ENCODE measurements around the gene DAB1. TPM values are rescaled to one million over a fixed set of nuclear protein-coding genes. Genes with fewer than 3 reads are reported as not detected.

DAB1 gene
- total RNA-seq, 6 experiments from 2014 or later: 0.13 to 1.2 (median 0.23) TPM

- H3K27me3 Mint-ChIP-seq (ENCODE audit: insufficient read depth): no peaks in the 10 kb centered on the region; the same call in 1 of the 2 replicates
- no peak overlapping the region for H3K4me3 Mint-ChIP-seq
- no peaks in the 10 kb centered on the region for H3K4me1 Mint-ChIP-seq (ENCODE audit: low read depth)
- no peak for DNase-seq
- H3K36me3 Mint-ChIP-seq (ENCODE audit: low read depth): no peaks in the 10 kb centered on the region
- H3K9me3 Mint-ChIP-seq: peaks cover 12% of the 10 kb centered on the region
- TF ChIP-seq, protein P1, sequence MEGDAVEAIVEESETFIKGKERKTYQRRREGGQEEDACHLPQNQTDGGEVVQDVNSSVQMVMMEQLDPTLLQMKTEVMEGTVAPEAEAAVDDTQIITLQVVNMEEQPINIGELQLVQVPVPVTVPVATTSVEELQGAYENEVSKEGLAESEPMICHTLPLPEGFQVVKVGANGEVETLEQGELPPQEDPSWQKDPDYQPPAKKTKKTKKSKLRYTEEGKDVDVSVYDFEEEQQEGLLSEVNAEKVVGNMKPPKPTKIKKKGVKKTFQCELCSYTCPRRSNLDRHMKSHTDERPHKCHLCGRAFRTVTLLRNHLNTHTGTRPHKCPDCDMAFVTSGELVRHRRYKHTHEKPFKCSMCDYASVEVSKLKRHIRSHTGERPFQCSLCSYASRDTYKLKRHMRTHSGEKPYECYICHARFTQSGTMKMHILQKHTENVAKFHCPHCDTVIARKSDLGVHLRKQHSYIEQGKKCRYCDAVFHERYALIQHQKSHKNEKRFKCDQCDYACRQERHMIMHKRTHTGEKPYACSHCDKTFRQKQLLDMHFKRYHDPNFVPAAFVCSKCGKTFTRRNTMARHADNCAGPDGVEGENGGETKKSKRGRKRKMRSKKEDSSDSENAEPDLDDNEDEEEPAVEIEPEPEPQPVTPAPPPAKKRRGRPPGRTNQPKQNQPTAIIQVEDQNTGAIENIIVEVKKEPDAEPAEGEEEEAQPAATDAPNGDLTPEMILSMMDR (IDR thresholded peaks at IDR 0.05): no peak
- no peak overlapping the region for H3K27ac Mint-ChIP-seq
Observed at GRCh38 chr1:57363165-57363564, 60.7 kb downstream of the DAB1 start.

DNA sequence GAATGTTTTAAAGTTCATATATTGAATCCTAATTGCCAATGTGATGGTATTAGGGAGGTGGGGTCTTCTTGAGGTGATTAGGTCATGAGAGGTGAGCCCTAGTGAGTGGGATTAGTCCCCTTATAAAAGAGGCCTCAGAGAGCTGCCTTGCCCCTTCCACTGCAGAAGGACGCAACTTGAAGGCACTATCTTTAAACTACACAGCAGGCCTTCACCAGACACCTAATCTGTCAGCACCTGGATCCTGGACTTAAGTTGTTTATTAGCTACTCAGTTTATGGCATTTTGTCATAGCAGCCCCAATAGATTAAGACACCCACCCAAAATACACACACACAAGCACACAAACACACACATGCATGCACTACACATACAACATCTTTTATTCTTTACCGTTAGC lies 61.4 kb downstream of the DAB1 start:
- H3K4me3 Mint-ChIP-seq: no peak overlapping the region
- no peak for DNase-seq
- peaks cover 15% of the 10 kb centered on the region for H3K9me3 Mint-ChIP-seq
- H3K36me3 Mint-ChIP-seq (ENCODE audit: low read depth): no peaks in the 10 kb centered on the region
- H3K4me1 Mint-ChIP-seq (ENCODE audit: low read depth): no peaks in the 10 kb centered on the region
- H3K27me3 Mint-ChIP-seq (ENCODE audit: insufficient read depth): no peaks in the 10 kb centered on the region; the same call in 1 of the 2 replicates
- TF ChIP-seq, protein P1 (IDR thresholded peaks at IDR 0.05): no peak
- H3K27ac Mint-ChIP-seq: no peak overlapping the region

DNA sequence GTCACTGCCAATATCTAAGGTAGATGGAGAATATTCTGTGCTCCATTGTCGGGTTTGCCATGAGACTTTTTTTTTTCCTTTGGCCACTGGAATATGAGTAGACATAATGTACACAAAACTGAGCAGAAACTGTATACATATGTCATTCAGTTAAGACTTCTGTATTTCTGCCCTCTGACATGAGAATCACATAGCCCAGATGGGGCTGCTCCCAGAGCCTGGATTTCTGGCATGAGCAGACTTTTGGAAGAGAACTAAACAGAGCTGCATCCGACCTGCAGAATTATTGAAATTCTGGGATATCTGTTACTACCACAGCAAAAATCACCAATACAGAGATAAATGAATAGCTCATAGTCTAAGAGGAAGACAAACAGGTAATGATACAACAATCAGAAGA lies 62.3 kb downstream of the DAB1 start:
- no peaks in the 10 kb centered on the region; the same call in 1 of the 2 replicates for H3K27me3 Mint-ChIP-seq (ENCODE audit: insufficient read depth)
- no peaks in the 10 kb centered on the region for H3K36me3 Mint-ChIP-seq (ENCODE audit: low read depth)
- peaks cover 10% of the 10 kb centered on the region; the same call in 1 of the 2 replicates for H3K9me3 Mint-ChIP-seq
- no peaks in the 10 kb centered on the region for H3K4me1 Mint-ChIP-seq (ENCODE audit: low read depth)
- TF ChIP-seq, protein P1 (IDR thresholded peaks at IDR 0.05): no peak
- no peak overlapping the region for H3K27ac Mint-ChIP-seq
- DNase-seq: no peak
- no peak overlapping the region for H3K4me3 Mint-ChIP-seq

DNA sequence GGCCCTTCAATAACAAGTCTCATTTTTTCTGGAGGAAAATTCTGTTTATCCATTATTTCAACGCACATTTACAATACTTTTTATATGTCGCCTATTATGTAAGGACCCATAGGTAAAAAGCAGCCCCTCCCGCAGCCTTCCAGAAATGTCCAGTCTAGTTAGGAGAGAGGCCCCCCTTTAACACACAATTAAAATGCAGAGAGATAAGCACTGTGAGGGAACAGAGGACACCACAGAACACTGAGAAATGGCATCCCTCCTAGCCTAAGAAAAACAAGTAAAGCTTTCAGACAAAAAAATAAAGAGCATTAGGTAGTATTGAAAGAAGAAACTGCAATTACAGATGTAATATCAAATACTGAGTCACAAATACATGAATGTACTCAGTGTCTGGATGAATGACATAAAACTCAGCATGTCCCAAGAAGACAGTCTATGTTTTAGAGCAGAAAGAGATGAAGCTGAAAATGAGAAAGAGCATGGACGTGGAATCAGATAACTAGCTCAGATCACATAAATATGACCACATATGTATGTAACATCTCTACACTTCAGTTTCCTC lies 62.9 kb downstream of the DAB1 start:
- no peaks in the 10 kb centered on the region for H3K4me1 Mint-ChIP-seq (ENCODE audit: low read depth)
- no peak for DNase-seq
- peaks cover 10% of the 10 kb centered on the region; the same call in 1 of the 2 replicates for H3K9me3 Mint-ChIP-seq
- H3K36me3 Mint-ChIP-seq (ENCODE audit: low read depth): no peaks in the 10 kb centered on the region
- H3K27me3 Mint-ChIP-seq (ENCODE audit: insufficient read depth): no peaks in the 10 kb centered on the region; the same call in 1 of the 2 replicates
- TF ChIP-seq, protein P1 (IDR thresholded peaks at IDR 0.05): no peak
- no peak overlapping the region for H3K4me3 Mint-ChIP-seq
- H3K27ac Mint-ChIP-seq: no peak overlapping the region

DNA sequence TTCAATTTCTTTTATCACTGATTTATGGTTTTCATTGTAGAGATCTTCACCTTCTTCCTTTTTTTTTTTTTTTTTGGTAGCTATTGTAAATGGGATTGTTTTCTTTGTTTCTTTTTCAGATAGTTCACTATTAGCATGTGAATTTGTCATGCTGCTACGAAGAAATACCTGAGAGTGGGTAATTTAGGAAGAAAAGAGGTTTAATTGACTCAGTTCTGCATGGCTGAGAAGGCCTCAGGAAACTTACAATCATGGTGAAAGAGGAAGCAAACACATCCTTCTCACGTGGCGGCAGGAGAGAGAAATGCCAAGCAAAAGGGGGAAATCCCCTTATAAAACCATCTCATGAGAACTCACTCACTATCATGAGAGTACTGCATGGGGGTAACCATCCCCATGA lies 66.4 kb downstream of the DAB1 start:
- Mint-ChIP-seq H3K27me3 (ENCODE audit: insufficient read depth) (no peaks in the 10 kb centered on the region; the same call in 1 of the 2 replicates), H3K4me3 (no peak overlapping the region), H3K4me1 (ENCODE audit: low read depth) (no peaks in the 10 kb centered on the region), H3K36me3 (ENCODE audit: low read depth) (no peaks in the 10 kb centered on the region), H3K9me3 (peaks cover 18% of the 10 kb centered on the region), H3K27ac (no peak overlapping the region)
- no peak for DNase-seq
- TF ChIP-seq, protein P1 (IDR thresholded peaks at IDR 0.05): no peak

Measured in HFFc6 (cell line).